Measurements from ENCODE around the gene TCF4.

Gene TCF4

GRCh38 chr18:55501982-55502710 is 85.8 kb downstream of the TCF4 start:
- DNase-seq = no peak

- no peak for DNase-seq
Observed at GRCh38 chr18:55501579-55501978, 86.4 kb downstream of the TCF4 start.

- no peak for DNase-seq
Observed at GRCh38 chr18:55500316-55501086, 87.5 kb downstream of the TCF4 start.

GRCh38 chr18:55499526-55499925 is 88.5 kb downstream of the TCF4 start:
- no peak for DNase-seq

GRCh38 chr18:55497825-55498403 is 90.1 kb downstream of the TCF4 start:
- no peak for DNase-seq

- no peak for DNase-seq
Observed at GRCh38 chr18:55494899-55495298, 93.1 kb downstream of the TCF4 start.

GRCh38 chr18:55494441-55494840 is 93.6 kb downstream of the TCF4 start:
- DNase-seq = no peak

- no peak for DNase-seq
Observed at GRCh38 chr18:55491616-55492015, 96.4 kb downstream of the TCF4 start.

GRCh38 chr18:55489034-55489986 is 98.7 kb downstream of the TCF4 start:
- DNase-seq = no peak

- DNase-seq = no peak
Observed at GRCh38 chr18:55488473-55488872, 99.5 kb downstream of the TCF4 start.

- DNase-seq = no peak
Observed at GRCh38 chr18:55487997-55488396, 100.0 kb downstream of the TCF4 start.

GRCh38 chr18:55486936-55487335 is 101.1 kb downstream of the TCF4 start:
- no peak for DNase-seq

- no peak for DNase-seq
Observed at GRCh38 chr18:55485666-55486065, 102.3 kb downstream of the TCF4 start.

- no peak for DNase-seq
Observed at GRCh38 chr18:55484773-55485172, 103.2 kb downstream of the TCF4 start.

GRCh38 chr18:55483266-55483871 is 104.6 kb downstream of the TCF4 start:
- no peak for DNase-seq

GRCh38 chr18:55479656-55480420 is 108.2 kb downstream of the TCF4 start:
- no peak for DNase-seq

GRCh38 chr18:55477860-55478581 is 110.0 kb downstream of the TCF4 start:
- DNase-seq = no peak

- DNase-seq = peak in 3 of 6 experiments; percentile 1 to 45 (median 29)
Observed at GRCh38 chr18:55477499-55477859, 110.5 kb downstream of the TCF4 start.

- DNase-seq = no peak
Observed at GRCh38 chr18:55475916-55476315, 112.1 kb downstream of the TCF4 start.

GRCh38 chr18:55475467-55475866 is 112.5 kb downstream of the TCF4 start:
- no peak for DNase-seq

- no peak for DNase-seq
Observed at GRCh38 chr18:55473560-55473959, 114.4 kb downstream of the TCF4 start.

Measured in stimulated activated naive CD4-positive, alpha-beta T cell (primary cell).